ENCODE data around the gene CUX1. TPM values are rescaled to one million over a fixed set of nuclear protein-coding genes. Genes with fewer than 3 reads are reported as not detected.
A peak's percentile ranks its signal among the peaks of the same experiment; 100 is the strongest.

Gene CUX1
- total RNA-seq, 1 donor from 2014 or later, result 50.6 TPM

GRCh38 chr7:102147008-102147407 is 329.6 kb downstream of the CUX1 start:
- Mint-ChIP-seq H3K4me1 (ENCODE audit: low read depth, unreplicated experiment) (peaks cover 1% of the 10 kb centered on the region), H3K27ac (ENCODE audit: unreplicated experiment) (no peak overlapping the region), H3K27me3 (ENCODE audit: low read depth, unreplicated experiment) (no peaks in the 10 kb centered on the region), H3K9me3 (ENCODE audit: unreplicated experiment) (no peaks in the 10 kb centered on the region), H3K4me3 (ENCODE audit: unreplicated experiment) (no peak overlapping the region), H3K36me3 (ENCODE audit: low read depth, unreplicated experiment) (peaks cover 4% of the 10 kb centered on the region)
- Histone ChIP-seq H3K27me3 (ENCODE audit: insufficient read depth, low read length) (no peaks in the 10 kb centered on the region), H3K4me3 (ENCODE audit: insufficient read depth, low read depth, low read length) (no peak overlapping the region), H3K27ac (ENCODE audit: low read depth, low read length) (no peak overlapping the region), H3K4me1 (ENCODE audit: insufficient read depth, low read length) (no peaks in the 10 kb centered on the region), H3K9ac (ENCODE audit: low read length) (no peak overlapping the region), H3K36me3 (ENCODE audit: insufficient read depth, low read length) (no peaks in the 10 kb centered on the region), H3K79me2 (ENCODE audit: insufficient read depth, low read length) (no peaks in the 10 kb centered on the region), H4K20me1 (ENCODE audit: insufficient read depth, low read length) (no peaks in the 10 kb centered on the region), H3K4me2 (ENCODE audit: low read length) (no peak overlapping the region), H2AFZ (ENCODE audit: low read depth, low read length) (no peak overlapping the region), H3K9me3 (ENCODE audit: insufficient read depth, low read depth, low read length) (no peaks in the 10 kb centered on the region)
- DNase-seq (ENCODE audit: low read depth) (peak; percentile 66), FAIRE-seq (no peak)
- TF ChIP-seq CTCF (IDR thresholded peaks at IDR 0.05; ENCODE audit: insufficient read depth, low read depth, low read length) (no peak), EZH2 (IDR thresholded peaks at IDR 0.05; ENCODE audit: insufficient read depth, low read length) (no peak)

DNA sequence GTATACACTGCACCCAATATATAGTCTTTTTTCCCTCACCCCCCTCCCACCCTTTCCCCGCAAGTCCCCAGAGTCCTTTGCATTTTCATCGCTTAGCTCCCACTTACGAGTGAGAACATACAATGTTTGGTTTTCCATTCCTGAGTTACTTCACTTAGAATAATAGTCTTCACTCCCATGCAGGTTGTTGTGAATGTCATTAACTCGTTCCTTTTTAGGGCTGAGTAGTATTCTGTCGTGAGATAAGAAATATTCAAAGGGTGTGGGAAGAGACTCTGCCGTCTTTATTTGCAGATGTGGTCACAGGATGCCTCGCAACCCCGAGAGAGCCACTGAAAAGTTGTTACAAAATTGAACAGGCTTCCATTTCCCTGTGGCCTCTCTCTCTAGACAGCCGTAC is 331.4 kb downstream of the CUX1 start:
- FAIRE-seq, result no peak
- Histone ChIP-seq H3K4me2 (ENCODE audit: low read length) (no peak overlapping the region), H3K4me1 (ENCODE audit: insufficient read depth, low read length) (peaks cover 11% of the 10 kb centered on the region), H3K36me3 (ENCODE audit: insufficient read depth, low read length) (no peaks in the 10 kb centered on the region), H3K27ac (ENCODE audit: low read depth, low read length) (no peak overlapping the region), H3K4me3 (ENCODE audit: insufficient read depth, low read depth, low read length) (no peak overlapping the region), H3K79me2 (ENCODE audit: insufficient read depth, low read length) (no peaks in the 10 kb centered on the region), H4K20me1 (ENCODE audit: insufficient read depth, low read length) (no peaks in the 10 kb centered on the region), H3K9ac (ENCODE audit: low read length) (no peak overlapping the region), H3K27me3 (ENCODE audit: insufficient read depth, low read length) (no peaks in the 10 kb centered on the region), H2AFZ (ENCODE audit: low read depth, low read length) (no peak overlapping the region), H3K9me3 (ENCODE audit: insufficient read depth, low read depth, low read length) (no peaks in the 10 kb centered on the region)
- H3K4me1 Mint-ChIP-seq (ENCODE audit: low read depth, unreplicated experiment), result peaks cover 8% of the 10 kb centered on the region
- no peak overlapping the region for H3K4me3 Mint-ChIP-seq (ENCODE audit: unreplicated experiment)
- TF ChIP-seq EZH2 (IDR thresholded peaks at IDR 0.05; ENCODE audit: insufficient read depth, low read length) (no peak), CTCF (IDR thresholded peaks at IDR 0.05; ENCODE audit: insufficient read depth, low read depth, low read length) (no peak)
- H3K27me3 Mint-ChIP-seq (ENCODE audit: low read depth, unreplicated experiment), result no peaks in the 10 kb centered on the region
- peaks cover 2% of the 10 kb centered on the region for H3K36me3 Mint-ChIP-seq (ENCODE audit: low read depth, unreplicated experiment)
- no peak for DNase-seq (ENCODE audit: low read depth)
- no peak overlapping the region for H3K27ac Mint-ChIP-seq (ENCODE audit: unreplicated experiment)
- no peaks in the 10 kb centered on the region for H3K9me3 Mint-ChIP-seq (ENCODE audit: unreplicated experiment)

GRCh38 chr7:102149416-102149815 is 332.0 kb downstream of the CUX1 start:
- no peaks in the 10 kb centered on the region for H3K9me3 Mint-ChIP-seq (ENCODE audit: unreplicated experiment)
- TF ChIP-seq EZH2 (IDR thresholded peaks at IDR 0.05; ENCODE audit: insufficient read depth, low read length) (no peak), CTCF (IDR thresholded peaks at IDR 0.05; ENCODE audit: insufficient read depth, low read depth, low read length) (no peak)

More at GRCh38 chr7:102149416-102149815, 332.0 kb downstream of the CUX1 start:
- H3K4me1 Mint-ChIP-seq (ENCODE audit: low read depth, unreplicated experiment), result peaks cover 8% of the 10 kb centered on the region
- H3K27ac ChIP-seq (ENCODE audit: low read depth, low read length), result no peak overlapping the region
- H2AFZ ChIP-seq (ENCODE audit: low read depth, low read length), result no peak overlapping the region
- H3K9me3 ChIP-seq (ENCODE audit: insufficient read depth, low read depth, low read length), result no peaks in the 10 kb centered on the region
- DNase-seq (ENCODE audit: low read depth), result no peak
- H4K20me1 ChIP-seq (ENCODE audit: insufficient read depth, low read length), result no peaks in the 10 kb centered on the region
- no peaks in the 10 kb centered on the region for H3K27me3 Mint-ChIP-seq (ENCODE audit: low read depth, unreplicated experiment)
- peaks cover 11% of the 10 kb centered on the region for H3K4me1 ChIP-seq (ENCODE audit: insufficient read depth, low read length)
- H3K27ac Mint-ChIP-seq (ENCODE audit: unreplicated experiment), result no peak overlapping the region
- H3K9ac ChIP-seq (ENCODE audit: low read length), result no peak overlapping the region
- H3K36me3 Mint-ChIP-seq (ENCODE audit: low read depth, unreplicated experiment), result peaks cover 2% of the 10 kb centered on the region
- no peaks in the 10 kb centered on the region for H3K79me2 ChIP-seq (ENCODE audit: insufficient read depth, low read length)
- no peak for FAIRE-seq
- no peaks in the 10 kb centered on the region for H3K36me3 ChIP-seq (ENCODE audit: insufficient read depth, low read length)
- H3K4me2 ChIP-seq (ENCODE audit: low read length), result no peak overlapping the region
- no peak overlapping the region for H3K4me3 Mint-ChIP-seq (ENCODE audit: unreplicated experiment)
- H3K4me3 ChIP-seq (ENCODE audit: insufficient read depth, low read depth, low read length), result no peak overlapping the region
- no peaks in the 10 kb centered on the region for H3K27me3 ChIP-seq (ENCODE audit: insufficient read depth, low read length)

Measured in astrocyte (in vitro differentiated cells and primary cell).